Measurements from ENCODE around the gene CUBN. TPM values are rescaled to one million over a fixed set of nuclear protein-coding genes. Genes with fewer than 3 reads are reported as not detected.

CUBN gene
- total RNA-seq, 1 experiment from 2014 or later: 1.3 TPM

- BruUV-seq (replicated peaks): no TSS peak
- ATAC-seq: no peak
- DNase-seq (ENCODE audit: low read depth, low spot score): no peak
- peak overlapping the region; percentile 39; the same call in 1 of the 2 replicates for H3K27ac ChIP-seq (ENCODE audit: low read length)
- in situ Hi-C loops (cut with HindIII; ENCODE audit: low pct_unique_long_range_greater_than_20kb, low sequenced_read_pairs): no loop called here
- peaks cover 9% of the 10 kb centered on the region; the same call in 1 of the 2 replicates for H3K9me3 ChIP-seq (ENCODE audit: control insufficient read depth, insufficient read depth, low read depth, low read length)
- no peaks in the 10 kb centered on the region for H3K27me3 ChIP-seq (ENCODE audit: control insufficient read depth, insufficient read depth, low read length)
- CTCF ChIA-PET: no interaction called here
- intact Hi-C loops (cut with micrococcal nuclease; ENCODE audit: unreplicated experiment): no loop called here
- TF ChIP-seq REST (IDR thresholded peaks at IDR 0.05; ENCODE audit: insufficient read depth in 1 of 2, low read depth in 2 of 2, low read length in 1 of 2) (no peak), SIN3A (IDR thresholded peaks at IDR 0.05; ENCODE audit: borderline replicate concordance, insufficient read depth, low read depth, low read length) (no peak), POLR2AphosphoS5 (IDR thresholded peaks at IDR 0.05; ENCODE audit: low read depth, low read length) (no peak)
- no peaks in the 10 kb centered on the region for H3K36me3 ChIP-seq (ENCODE audit: control insufficient read depth, insufficient read depth, low read length)
- H3K4me1 ChIP-seq (ENCODE audit: control insufficient read depth, insufficient read depth, low read length): peaks cover 13% of the 10 kb centered on the region
- H3K4me3 ChIP-seq (ENCODE audit: low read depth in 2 of 2, low read length in 2 of 2): no peak overlapping the region
- POLR2A ChIA-PET: no interaction called here
Measured at GRCh38 chr10:17101910-17102266, 27.7 kb downstream of the CUBN start.

- DNase-seq (ENCODE audit: low read depth, low spot score): no peak
Measured at GRCh38 chr10:17101257-17101909, 28.2 kb downstream of the CUBN start.

More at GRCh38 chr10:17101257-17101909, 28.2 kb downstream of the CUBN start:
- no peaks in the 10 kb centered on the region for H3K36me3 ChIP-seq (ENCODE audit: control insufficient read depth, insufficient read depth, low read length)
- in situ Hi-C loops (cut with HindIII; ENCODE audit: low pct_unique_long_range_greater_than_20kb, low sequenced_read_pairs): no loop called here
- peaks cover 8% of the 10 kb centered on the region; the same call in 1 of the 2 replicates for H3K4me1 ChIP-seq (ENCODE audit: control insufficient read depth, insufficient read depth, low read length)
- H3K27me3 ChIP-seq (ENCODE audit: control insufficient read depth, insufficient read depth, low read length): no peaks in the 10 kb centered on the region
- no peak for ATAC-seq
- BruUV-seq (replicated peaks): no TSS peak
- peaks cover 10% of the 10 kb centered on the region; the same call in 1 of the 2 replicates for H3K9me3 ChIP-seq (ENCODE audit: control insufficient read depth, insufficient read depth, low read depth, low read length)
- no peak overlapping the region for H3K4me3 ChIP-seq (ENCODE audit: low read depth in 2 of 2, low read length in 2 of 2)
- H3K27ac ChIP-seq (ENCODE audit: low read length): peak overlapping the region; percentile 39; the same call in 1 of the 2 replicates
- CTCF ChIA-PET: no interaction called here
- intact Hi-C loops (cut with micrococcal nuclease; ENCODE audit: unreplicated experiment): no loop called here
- TF ChIP-seq TCF7L2 (IDR thresholded peaks at IDR 0.05; ENCODE audit: low read depth, low read length): no peak
- TF ChIP-seq SIN3A (IDR thresholded peaks at IDR 0.05; ENCODE audit: borderline replicate concordance, insufficient read depth, low read depth, low read length): no peak
- TF ChIP-seq CTCF (IDR thresholded peaks at IDR 0.05): no peak
- no peak for TF ChIP-seq POLR2AphosphoS5 (IDR thresholded peaks at IDR 0.05; ENCODE audit: low read depth, low read length)
- no peak for TF ChIP-seq REST (IDR thresholded peaks at IDR 0.05; ENCODE audit: insufficient read depth in 1 of 2, low read depth in 2 of 2, low read length in 1 of 2)
- POLR2A ChIA-PET: no interaction called here

Data from Panc1 (cell line).